IPS-20b (cell line): ENCODE results near the gene HPCAL1.

Experiments
- H3K27ac ChIP-seq: one replicate; pipeline ENCODE4 v1.5.1; 2013; ENCODE audit warnings: low read length
- H3K27me3 ChIP-seq: 2 replicates; pipeline ENCODE4 v1.6.1; 2013; ENCODE audit warnings: mild to moderate bottlenecking, low read length, inconsistent platforms; ENCODE audit not compliant: insufficient read depth
- H3K36me3 ChIP-seq: 2 replicates; pipeline ENCODE4 v1.6.1; 2013; ENCODE audit warnings: low read depth, mild to moderate bottlenecking, inconsistent platforms, low read length, moderate library complexity; ENCODE audit not compliant: insufficient read depth
- H3K4me1 ChIP-seq: 2 replicates; pipeline ENCODE4 v1.6.1; 2013; ENCODE audit warnings: mild to moderate bottlenecking, control low read depth, inconsistent platforms, low read length, moderate library complexity; ENCODE audit not compliant: insufficient read depth
- H3K4me3 ChIP-seq: 2 replicates; pipeline ENCODE4 v1.5.1; 2013; ENCODE audit warnings: mild to moderate bottlenecking, low read length, inconsistent platforms
- H3K9ac ChIP-seq: 2 replicates; pipeline ENCODE4 v1.6.1; 2013; ENCODE audit warnings: low read depth, mild to moderate bottlenecking, inconsistent platforms, low read length, moderate library complexity
- H3K9me3 ChIP-seq: 2 replicates; pipeline ENCODE4 v1.6.1; 2013; ENCODE audit warnings: mild to moderate bottlenecking, low read depth, low read length, inconsistent platforms; ENCODE audit not compliant: insufficient read depth

Gene HPCAL1

DNA sequence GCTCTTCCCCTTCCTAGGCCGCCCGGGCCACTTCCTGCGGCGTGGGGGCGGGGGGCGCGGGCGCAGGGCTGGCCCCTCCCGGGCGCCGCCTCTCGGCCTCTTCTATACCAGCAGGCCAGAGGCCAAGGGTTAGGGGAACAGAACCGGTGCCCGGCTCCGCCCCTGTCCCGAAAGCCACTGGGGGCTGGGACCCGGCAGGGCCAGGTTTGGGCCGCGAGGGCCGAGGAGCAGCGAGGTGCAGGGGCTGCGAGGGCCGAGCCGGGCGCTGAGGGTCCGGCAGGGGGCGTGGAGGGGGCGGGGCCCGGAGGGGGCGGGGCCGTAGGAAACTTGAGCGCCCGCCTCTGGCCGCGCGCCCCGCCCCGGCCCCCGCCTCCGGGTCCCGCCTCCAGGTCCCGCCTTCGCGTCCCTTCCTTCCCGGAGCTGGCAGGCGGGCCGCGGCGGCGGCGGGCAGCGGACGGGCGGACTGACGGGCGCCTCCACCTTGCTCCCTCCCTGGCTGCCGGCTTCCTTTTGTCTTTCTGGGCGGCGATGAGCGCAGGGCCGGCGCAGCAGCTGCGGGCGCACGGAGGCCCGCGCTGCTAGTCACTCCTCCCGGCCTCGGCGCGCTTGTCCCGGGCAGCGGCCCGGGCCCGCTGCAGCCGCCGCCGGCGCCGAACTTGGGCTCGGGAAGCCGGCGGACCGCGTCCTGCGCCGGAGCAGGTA, at the start of gene HPCAL1:
HPCAL1 (plus strand) TSS at position 426 of the 702 bp plus-strand sequence. CDS start 116,854 bp downstream, outside the sequence.
- Histone ChIP-seq H3K36me3 (no peaks in the 10 kb centered on the region), H3K9me3 (no peaks in the 10 kb centered on the region), H3K27me3 (peaks cover 52% of the 10 kb centered on the region), H3K4me1 (peaks cover 10% of the 10 kb centered on the region), H3K27ac (no peak within 1 kb of the TSS), H3K4me3 (peak within 1 kb of the TSS; percentile 70), H3K9ac (peak within 1 kb of the TSS; percentile 53; the same call in 1 of the 2 replicates)

DNA sequence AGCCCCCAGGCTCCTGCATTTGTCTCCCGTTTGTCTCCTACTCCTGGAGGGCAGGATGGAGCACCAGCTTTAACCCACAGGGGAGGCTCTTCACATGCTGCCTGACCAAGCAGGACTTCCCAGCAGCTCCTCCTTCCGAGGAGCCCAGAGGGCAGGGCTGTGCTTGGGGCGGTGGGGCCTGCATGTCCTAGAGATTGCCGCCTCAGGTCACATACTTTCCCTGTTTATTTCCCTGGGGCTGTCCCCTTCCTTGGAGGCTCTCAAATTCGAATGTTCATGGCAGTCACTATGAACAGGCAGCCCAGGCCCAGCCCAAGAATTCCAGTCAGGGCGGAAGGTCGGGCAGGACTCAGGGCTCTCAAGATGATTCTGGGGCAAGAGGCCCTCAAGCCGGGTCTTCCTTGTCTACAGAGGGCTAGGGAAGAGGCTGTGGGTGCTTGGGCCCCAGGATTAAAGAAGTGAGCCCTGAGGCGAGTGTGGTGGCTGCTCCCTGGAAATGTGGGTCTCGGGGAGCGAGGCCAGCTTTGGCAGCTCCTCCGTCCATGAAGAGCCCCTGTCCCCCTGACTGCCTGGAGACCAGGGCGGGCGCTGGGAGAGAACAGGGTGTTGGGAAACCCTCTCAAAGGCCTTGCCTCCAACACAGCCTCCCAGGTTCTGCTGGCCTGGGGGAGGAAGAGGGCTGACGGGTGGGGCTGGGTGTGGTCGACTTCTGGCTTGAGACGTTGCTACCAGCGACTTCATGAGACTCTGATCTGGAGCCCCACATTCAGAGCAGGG, 48.9 kb upstream of the HPCAL1 start:
- H3K9ac ChIP-seq = no peak overlapping the region
- H3K27ac ChIP-seq = no peak overlapping the region
- peaks cover 3% of the 10 kb centered on the region; the same call in 1 of the 2 replicates for H3K9me3 ChIP-seq
- no peak overlapping the region for H3K4me3 ChIP-seq
- H3K36me3 ChIP-seq = no peaks in the 10 kb centered on the region
- H3K27me3 ChIP-seq = no peaks in the 10 kb centered on the region
- H3K4me1 ChIP-seq = no peaks in the 10 kb centered on the region

GRCh38 chr2:10254373-10255188, 48.1 kb upstream of the HPCAL1 start:
- peaks cover 3% of the 10 kb centered on the region; the same call in 1 of the 2 replicates for H3K9me3 ChIP-seq
- H3K9ac ChIP-seq = no peak overlapping the region
- no peaks in the 10 kb centered on the region for H3K36me3 ChIP-seq
- H3K4me1 ChIP-seq = no peaks in the 10 kb centered on the region
- no peak overlapping the region for H3K27ac ChIP-seq
- no peaks in the 10 kb centered on the region for H3K27me3 ChIP-seq
- H3K4me3 ChIP-seq = no peak overlapping the region

- Histone ChIP-seq H3K27me3 (no peaks in the 10 kb centered on the region), H3K9me3 (peaks cover 3% of the 10 kb centered on the region; the same call in 1 of the 2 replicates), H3K27ac (no peak overlapping the region), H3K4me1 (no peaks in the 10 kb centered on the region), H3K9ac (no peak overlapping the region), H3K4me3 (no peak overlapping the region), H3K36me3 (no peaks in the 10 kb centered on the region)
Measured at GRCh38 chr2:10255189-10256030, 47.3 kb upstream of the HPCAL1 start.

DNA sequence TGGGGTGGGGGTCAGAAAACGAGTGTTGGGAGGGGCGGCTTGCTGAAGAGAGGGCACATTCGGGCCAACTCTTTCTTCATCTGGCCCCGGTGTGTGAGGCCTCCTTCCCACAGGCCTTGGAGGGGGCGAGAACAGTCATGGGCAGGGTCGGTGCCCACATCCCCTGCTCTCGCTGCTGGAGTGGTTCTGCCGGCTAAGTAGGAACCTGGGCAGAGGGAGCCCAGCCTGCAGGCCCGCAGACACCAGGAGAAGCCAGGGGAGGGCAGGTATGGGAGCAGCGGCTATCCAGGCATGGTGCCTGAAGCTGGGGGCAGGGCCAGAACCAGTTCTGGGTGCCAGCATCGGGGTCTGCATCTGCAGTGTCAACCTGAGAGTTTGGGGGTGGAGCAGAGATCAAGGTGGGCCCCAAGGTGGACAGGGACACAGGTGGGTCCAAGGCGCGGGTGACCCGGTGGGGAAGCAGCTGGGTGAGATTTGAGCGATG, 46.6 kb upstream of the HPCAL1 start:
- no peaks in the 10 kb centered on the region for H3K9me3 ChIP-seq
- H3K36me3 ChIP-seq = no peaks in the 10 kb centered on the region
- H3K27ac ChIP-seq = no peak overlapping the region
- H3K4me1 ChIP-seq = no peaks in the 10 kb centered on the region
- H3K4me3 ChIP-seq = no peak overlapping the region
- no peak overlapping the region for H3K9ac ChIP-seq
- no peaks in the 10 kb centered on the region for H3K27me3 ChIP-seq

GRCh38 chr2:10256515-10257031, 46.1 kb upstream of the HPCAL1 start:
- no peak overlapping the region for H3K9ac ChIP-seq
- H3K27ac ChIP-seq = no peak overlapping the region
- no peaks in the 10 kb centered on the region for H3K9me3 ChIP-seq
- no peaks in the 10 kb centered on the region for H3K36me3 ChIP-seq
- H3K27me3 ChIP-seq = no peaks in the 10 kb centered on the region
- no peaks in the 10 kb centered on the region for H3K4me1 ChIP-seq
- H3K4me3 ChIP-seq = no peak overlapping the region

DNA sequence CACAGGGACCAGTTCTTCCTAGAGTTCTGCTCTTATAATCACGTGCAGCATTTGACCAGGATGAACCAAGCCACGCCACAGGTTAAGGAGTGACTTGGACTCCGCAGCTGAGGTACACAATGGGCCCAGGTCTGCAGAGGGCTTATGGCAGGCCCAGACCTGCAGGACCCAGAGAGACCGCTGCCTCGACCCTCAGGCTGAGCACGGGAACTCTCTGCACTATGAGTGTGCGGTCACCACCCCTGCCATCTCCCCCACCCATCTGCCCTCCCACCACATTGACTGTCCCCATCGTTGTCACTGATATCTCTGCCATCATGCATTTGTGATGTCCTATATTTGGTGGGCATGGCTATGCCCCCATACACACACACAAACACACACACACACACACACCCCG, 45.7 kb upstream of the HPCAL1 start:
- Histone ChIP-seq H3K9me3 (no peaks in the 10 kb centered on the region), H3K27ac (no peak overlapping the region), H3K9ac (no peak overlapping the region), H3K36me3 (no peaks in the 10 kb centered on the region), H3K4me1 (no peaks in the 10 kb centered on the region), H3K4me3 (no peak overlapping the region), H3K27me3 (no peaks in the 10 kb centered on the region)

DNA sequence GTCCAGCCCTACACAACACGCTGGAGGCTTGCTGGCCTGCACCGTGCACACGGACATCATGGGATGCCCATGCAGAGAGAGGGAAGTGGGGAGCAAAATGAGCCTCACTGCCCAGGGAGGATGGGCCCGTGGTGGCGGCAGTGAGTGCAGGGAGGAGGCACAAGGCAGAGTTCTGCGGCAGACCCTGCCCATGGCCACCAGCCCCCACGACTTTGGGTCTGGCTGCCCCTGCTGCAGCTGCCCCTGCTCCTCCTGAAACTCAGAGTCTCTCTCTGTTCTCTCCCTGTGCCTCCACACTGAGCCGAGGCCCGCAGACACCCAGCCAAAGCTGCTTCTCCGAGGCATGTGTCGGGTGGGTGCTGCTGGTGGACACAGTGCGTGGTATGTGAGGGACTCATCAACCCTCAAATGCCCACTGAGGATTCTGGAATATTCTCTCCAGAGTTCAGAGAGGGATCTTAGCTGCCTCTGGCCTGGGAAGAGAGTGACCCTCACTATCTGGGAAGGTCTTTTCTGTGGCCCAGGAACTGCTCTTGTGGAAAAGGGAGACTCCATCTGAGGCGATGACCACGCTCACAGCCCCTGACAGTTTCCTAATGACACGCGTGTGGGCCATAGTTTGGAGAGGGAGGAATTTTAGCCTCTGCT, 45.1 kb upstream of the HPCAL1 start:
- no peaks in the 10 kb centered on the region for H3K9me3 ChIP-seq
- no peaks in the 10 kb centered on the region for H3K27me3 ChIP-seq
- H3K27ac ChIP-seq = no peak overlapping the region

DNA sequence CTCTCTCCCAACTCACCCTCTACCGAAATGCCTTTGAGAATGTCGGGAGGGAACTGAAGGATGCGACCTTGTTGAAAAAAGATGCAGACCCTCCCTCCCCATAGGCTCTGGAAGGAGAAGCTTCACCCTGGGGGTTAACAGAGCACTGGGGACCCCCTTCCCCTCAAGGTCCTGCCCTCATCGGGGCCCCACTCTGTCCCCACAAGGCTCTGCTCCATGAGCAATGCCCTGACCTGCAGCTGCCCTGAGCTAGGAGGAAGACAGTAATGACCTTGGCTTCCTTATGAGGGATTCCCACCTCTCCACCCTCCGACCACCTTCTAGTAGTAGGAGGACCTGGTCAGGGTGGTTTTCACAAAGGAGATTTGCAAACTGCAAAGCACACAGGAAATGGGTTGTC, 44.4 kb upstream of the HPCAL1 start:
- Histone ChIP-seq H3K36me3 (no peaks in the 10 kb centered on the region), H3K4me3 (no peak overlapping the region), H3K4me1 (no peaks in the 10 kb centered on the region), H3K9me3 (no peaks in the 10 kb centered on the region), H3K9ac (no peak overlapping the region), H3K27ac (no peak overlapping the region), H3K27me3 (no peaks in the 10 kb centered on the region)

More for the DNA sequence above, 45.1 kb upstream of the HPCAL1 start:
- Histone ChIP-seq H3K4me1 (no peaks in the 10 kb centered on the region), H3K4me3 (no peak overlapping the region), H3K9ac (no peak overlapping the region), H3K36me3 (no peaks in the 10 kb centered on the region)

DNA sequence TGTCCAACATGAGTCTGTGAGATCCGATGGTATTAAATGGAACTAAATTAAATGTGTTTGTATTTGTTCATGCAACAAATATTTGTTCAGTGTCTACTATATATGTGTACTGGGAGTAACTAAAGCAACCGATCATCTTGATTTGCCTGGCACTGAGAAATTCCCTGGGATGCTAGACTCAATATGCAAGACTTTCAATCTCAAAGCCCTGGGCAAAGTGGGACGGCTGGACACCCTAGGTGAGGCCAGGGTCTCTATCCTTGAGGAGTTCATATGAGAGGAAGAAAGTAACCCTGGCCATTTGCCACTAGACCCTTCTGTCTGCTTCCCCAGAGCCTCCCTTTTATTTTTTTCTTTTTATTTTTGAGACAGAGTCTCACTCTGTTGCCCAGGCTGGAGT, 44.0 kb upstream of the HPCAL1 start:
- H3K27me3 ChIP-seq = no peaks in the 10 kb centered on the region
- no peaks in the 10 kb centered on the region for H3K9me3 ChIP-seq
- H3K36me3 ChIP-seq = no peaks in the 10 kb centered on the region
- no peaks in the 10 kb centered on the region for H3K4me1 ChIP-seq
- H3K9ac ChIP-seq = no peak overlapping the region
- no peak overlapping the region for H3K4me3 ChIP-seq
- no peak overlapping the region for H3K27ac ChIP-seq
